ENCODE measurements around the gene EFL1. TPM values are rescaled to one million over a fixed set of nuclear protein-coding genes. Genes with fewer than 3 reads are reported as not detected.
A peak's percentile ranks its signal among the peaks of the same experiment; 100 is the strongest.

Gene EFL1
- total and polyA plus RNA-seq, 9 of the 15 experiments (the other 6 are each of a cell fraction or from before 2014, with no cell fraction given) = 4.8 to 32.5 (median 16.9) TPM

DNA sequence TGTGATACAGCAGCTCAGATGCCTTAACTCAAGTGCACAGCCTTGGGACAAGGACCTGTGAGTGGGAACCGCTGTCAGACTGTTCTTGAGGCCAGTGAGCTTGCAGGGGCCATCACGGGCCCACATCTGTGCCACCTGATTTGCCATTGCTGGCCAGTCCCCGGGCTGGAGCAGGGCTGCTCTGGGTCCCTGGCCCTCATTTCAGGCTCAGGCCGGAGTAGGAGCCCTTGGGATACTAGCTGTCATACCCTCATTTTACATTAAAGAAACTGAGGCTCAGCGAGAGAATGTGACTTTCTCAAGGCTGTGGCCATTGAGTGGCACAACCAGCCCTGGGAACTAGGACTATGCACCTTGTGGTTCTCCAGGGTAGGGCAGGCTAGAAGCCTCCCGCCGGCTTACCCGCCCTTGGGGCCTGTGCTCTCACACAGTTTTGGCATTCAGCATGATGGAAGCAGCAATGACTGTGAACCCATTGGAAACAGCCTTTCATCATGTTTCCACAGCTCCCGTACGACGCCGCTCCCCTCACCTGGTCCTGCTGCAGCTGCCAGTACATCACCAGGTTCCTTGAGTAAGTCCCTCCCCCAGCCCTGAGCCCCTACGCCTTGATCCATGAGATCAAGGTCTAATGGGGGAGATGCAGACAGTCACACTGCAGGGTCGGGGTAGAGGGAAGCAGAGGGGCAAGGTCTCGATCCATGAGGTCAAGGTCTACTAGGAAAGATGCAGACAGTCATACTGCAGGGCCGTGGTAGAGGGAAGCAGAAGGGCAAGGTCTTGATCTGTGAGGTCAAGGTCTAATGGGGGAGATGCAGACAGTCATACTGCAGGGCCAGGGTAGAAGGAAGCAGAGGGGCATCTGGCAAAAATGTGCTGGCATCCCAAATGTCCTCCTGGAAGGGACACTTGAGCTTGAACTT is 44.5 kb upstream of the EFL1 start:
- in situ Hi-C loops (cut with MboI) (no loop called here), intact Hi-C loops (cut with micrococcal nuclease) (no loop called here)
- CTCF ChIA-PET (ENCODE audit: low intra/inter-chr PET ratio) = no interaction called here
- TF ChIP-seq CAMTA2 (CRISPR knock-in tag; conservative IDR thresholded peaks at IDR 0.05) (no peak), ZBTB7A (IDR thresholded peaks at IDR 0.05; ENCODE audit: borderline replicate concordance, control insufficient read depth, low read depth, low read length) (no peak), NFE2L1 (tag; IDR thresholded peaks at IDR 0.05; ENCODE audit: borderline replicate concordance, low read depth) (no peak), JUNB (CRISPR knock-in tag; conservative IDR thresholded peaks at IDR 0.05) (no peak), NCOA4 (IDR thresholded peaks at IDR 0.05; ENCODE audit: partially characterized antibody) (no peak), KLF13 (tag; IDR thresholded peaks at IDR 0.05; ENCODE audit: borderline replicate concordance, low read depth) (no peak), ADNP (tag; IDR thresholded peaks at IDR 0.05) (no peak), GATA2 (CRISPR knock-in tag; IDR thresholded peaks at IDR 0.05) (no peak), NRF1 (conservative IDR thresholded peaks at IDR 0.05 in 1 of 2, IDR thresholded peaks at IDR 0.05 in 1 of 2) (no peak), KHSRP (IDR thresholded peaks at IDR 0.05) (no peak), TGIF2 (CRISPR knock-in tag; IDR thresholded peaks at IDR 0.05) (no peak), BCL6 (CRISPR knock-in tag; IDR thresholded peaks at IDR 0.05) (no peak), ARID1B (IDR thresholded peaks at IDR 0.05) (no peak)
- TF ChIP-seq, protein P1, sequence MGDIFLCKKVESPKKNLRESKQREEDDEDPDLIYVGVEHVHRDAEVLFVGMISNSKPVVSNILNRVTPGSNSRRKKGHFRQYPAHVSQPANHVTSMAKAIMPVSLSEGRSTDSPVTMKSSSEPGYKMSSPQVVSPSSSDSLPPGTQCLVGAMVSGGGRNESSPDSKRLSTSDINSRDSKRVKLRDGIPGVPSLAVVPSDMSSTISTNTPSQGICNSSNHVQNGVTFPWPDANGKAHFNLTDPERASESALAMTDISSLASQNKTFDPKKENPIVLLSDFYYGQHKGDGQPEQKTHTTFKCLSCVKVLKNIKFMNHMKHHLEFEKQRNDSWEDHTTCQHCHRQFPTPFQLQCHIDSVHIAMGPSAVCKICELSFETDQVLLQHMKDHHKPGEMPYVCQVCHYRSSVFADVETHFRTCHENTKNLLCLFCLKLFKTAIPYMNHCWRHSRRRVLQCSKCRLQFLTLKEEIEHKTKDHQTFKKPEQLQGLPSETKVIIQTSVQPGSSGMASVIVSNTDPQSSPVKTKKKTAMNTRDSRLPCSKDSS (IDR thresholded peaks at IDR 0.05; ENCODE audit: low read depth, partially characterized antibody) = no peak
- TF ChIP-seq, protein P2, sequence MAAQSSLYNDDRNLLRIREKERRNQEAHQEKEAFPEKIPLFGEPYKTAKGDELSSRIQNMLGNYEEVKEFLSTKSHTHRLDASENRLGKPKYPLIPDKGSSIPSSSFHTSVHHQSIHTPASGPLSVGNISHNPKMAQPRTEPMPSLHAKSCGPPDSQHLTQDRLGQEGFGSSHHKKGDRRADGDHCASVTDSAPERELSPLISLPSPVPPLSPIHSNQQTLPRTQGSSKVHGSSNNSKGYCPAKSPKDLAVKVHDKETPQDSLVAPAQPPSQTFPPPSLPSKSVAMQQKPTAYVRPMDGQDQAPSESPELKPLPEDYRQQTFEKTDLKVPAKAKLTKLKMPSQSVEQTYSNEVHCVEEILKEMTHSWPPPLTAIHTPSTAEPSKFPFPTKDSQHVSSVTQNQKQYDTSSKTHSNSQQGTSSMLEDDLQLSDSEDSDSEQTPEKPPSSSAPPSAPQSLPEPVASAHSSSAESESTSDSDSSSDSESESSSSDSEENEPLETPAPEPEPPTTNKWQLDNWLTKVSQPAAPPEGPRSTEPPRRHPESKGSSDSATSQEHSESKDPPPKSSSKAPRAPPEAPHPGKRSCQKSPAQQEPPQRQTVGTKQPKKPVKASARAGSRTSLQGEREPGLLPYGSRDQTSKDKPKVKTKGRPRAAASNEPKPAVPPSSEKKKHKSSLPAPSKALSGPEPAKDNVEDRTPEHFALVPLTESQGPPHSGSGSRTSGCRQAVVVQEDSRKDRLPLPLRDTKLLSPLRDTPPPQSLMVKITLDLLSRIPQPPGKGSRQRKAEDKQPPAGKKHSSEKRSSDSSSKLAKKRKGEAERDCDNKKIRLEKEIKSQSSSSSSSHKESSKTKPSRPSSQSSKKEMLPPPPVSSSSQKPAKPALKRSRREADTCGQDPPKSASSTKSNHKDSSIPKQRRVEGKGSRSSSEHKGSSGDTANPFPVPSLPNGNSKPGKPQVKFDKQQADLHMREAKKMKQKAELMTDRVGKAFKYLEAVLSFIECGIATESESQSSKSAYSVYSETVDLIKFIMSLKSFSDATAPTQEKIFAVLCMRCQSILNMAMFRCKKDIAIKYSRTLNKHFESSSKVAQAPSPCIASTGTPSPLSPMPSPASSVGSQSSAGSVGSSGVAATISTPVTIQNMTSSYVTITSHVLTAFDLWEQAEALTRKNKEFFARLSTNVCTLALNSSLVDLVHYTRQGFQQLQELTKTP (IDR thresholded peaks at IDR 0.05; ENCODE audit: low read depth in 1 of 2, partially characterized antibody in 2 of 2) = no peak
- Histone ChIP-seq H3K27me3 (ENCODE audit: control insufficient read depth in 2 of 2, insufficient read depth in 2 of 2, low read length in 2 of 2) (peaks cover 3 to 15% of the 10 kb centered on the region in 2 experiments; a peak in 2 of 5 replicates), H4K20me1 (replicated peaks; ENCODE audit: control insufficient read depth, insufficient read depth, low read length) (no peaks in the 10 kb centered on the region), H3K79me2 (ENCODE audit: control insufficient read depth, insufficient read depth, low read length) (no peaks in the 10 kb centered on the region), H3K9me1 (ENCODE audit: control insufficient read depth, insufficient read depth, low read length) (no peaks in the 10 kb centered on the region), H3K9ac (ENCODE audit: insufficient read depth in 1 of 2, low read depth in 2 of 2, low read length in 2 of 2) (no peak overlapping the region), H3K9me3 (replicated peaks; ENCODE audit: control insufficient read depth, insufficient read depth, low read depth, low read length) (no peaks in the 10 kb centered on the region), H3K27ac (ENCODE audit: extremely low read depth, low read depth, low read length) (no peak overlapping the region), H3K4me3 (no peak overlapping the region), H3K4me2 (ENCODE audit: insufficient read depth, low read length) (no peak overlapping the region), H3K36me3 (ENCODE audit: control insufficient read depth, insufficient read depth, low read length) (no peaks in the 10 kb centered on the region), H3K4me1 (replicated peaks in 1 of 2; ENCODE audit: control insufficient read depth in 2 of 2, insufficient read depth in 2 of 2, low read length in 2 of 2) (peaks cover 3 to 4% of the 10 kb centered on the region in 2 experiments; a peak in 2 of 5 replicates), H2AFZ (ENCODE audit: low read depth, low read length) (no peak overlapping the region)
- WGBS (ENCODE audit: insufficient coverage, low coverage, missing lambda C conversion rate) = 39% methylated on average over 15 of the region's 16 CpGs
- peak; percentile 57; the same call in 2 of the 3 replicates for ATAC-seq
- POLR2A ChIA-PET = no interaction called here
- BruUV-seq (replicated peaks) = no TSS peak
- no peak for DNase-seq (ENCODE audit: extremely low read depth in 1 of 4, low spot score in 3 of 4)
- FAIRE-seq = no peak

All from K562 (cell line).